ENCODE measurements around the gene ATP6V0D1.
A peak's percentile ranks its signal among the peaks of the same experiment; 100 is the strongest.
"Not testable (repeated sequence)": the region's sequence is repeated elsewhere in the genome, so short reads cannot be mapped to it uniquely, and the experiment has no call there.

Gene ATP6V0D1

GRCh38 chr16:67417333-67418061 lies 63.5 kb downstream of the ATP6V0D1 start:
- DNase-seq (ENCODE audit: low read depth) = no peak

GRCh38 chr16:67415872-67416793 lies 64.8 kb downstream of the ATP6V0D1 start, which contains the start of gene ZDHHC1:
ZDHHC1 (minus strand) TSS chr16:67416477; CDS start chr16:67407775, 8,702 bp downstream.
- H3K4me3 ChIP-seq (ENCODE audit: control insufficient read depth, low read depth, low read length) = peak within 1 kb of the TSS; percentile 65
- peak; percentile 80 for DNase-seq (ENCODE audit: low read depth)
- no peak for TF ChIP-seq CTCF (conservative IDR thresholded peaks at IDR 0.05; ENCODE audit: control insufficient read depth, insufficient read depth, low read depth, low read length)

More at GRCh38 chr16:67417333-67418061, 63.5 kb downstream of the ATP6V0D1 start:
- TF ChIP-seq CTCF (conservative IDR thresholded peaks at IDR 0.05; ENCODE audit: control insufficient read depth, insufficient read depth, low read depth, low read length) = no peak
- H3K4me3 ChIP-seq (ENCODE audit: control insufficient read depth, low read depth, low read length) = no peak overlapping the region

- H3K4me3 ChIP-seq (ENCODE audit: control insufficient read depth, low read depth, low read length) = peak overlapping the region; percentile 65
- DNase-seq (ENCODE audit: low read depth) = not testable (repeated sequence)
Observed at GRCh38 chr16:67415421-67415820, 65.5 kb downstream of the ATP6V0D1 start.

GRCh38 chr16:67413978-67414911 lies 66.7 kb downstream of the ATP6V0D1 start:
- H3K4me3 ChIP-seq (ENCODE audit: control insufficient read depth, low read depth, low read length) = no peak overlapping the region
- DNase-seq (ENCODE audit: low read depth) = no peak
- TF ChIP-seq CTCF (conservative IDR thresholded peaks at IDR 0.05; ENCODE audit: control insufficient read depth, insufficient read depth, low read depth, low read length) = no peak

GRCh38 chr16:67412294-67412693 lies 68.7 kb downstream of the ATP6V0D1 start:
- no peak for DNase-seq (ENCODE audit: low read depth)
- H3K4me3 ChIP-seq (ENCODE audit: control insufficient read depth, low read depth, low read length) = no peak overlapping the region
- no peak for TF ChIP-seq CTCF (conservative IDR thresholded peaks at IDR 0.05; ENCODE audit: control insufficient read depth, insufficient read depth, low read depth, low read length)

- no peak overlapping the region for H3K4me3 ChIP-seq (ENCODE audit: control insufficient read depth, low read depth, low read length)
- no peak for TF ChIP-seq CTCF (conservative IDR thresholded peaks at IDR 0.05; ENCODE audit: control insufficient read depth, insufficient read depth, low read depth, low read length)
Observed at GRCh38 chr16:67411339-67411738, 69.6 kb downstream of the ATP6V0D1 start.

More at GRCh38 chr16:67411339-67411738, 69.6 kb downstream of the ATP6V0D1 start:
- DNase-seq (ENCODE audit: low read depth) = no peak
